Breast epithelium (tissue), 3 donors: ENCODE results near the gene ANTXR1.

ENCODE experiments used
- POLR2A ChIP-seq: fragments of 450-650 bp; IDR thresholded peaks from one replicate; pipeline ENCODE4 v1.6.1; 2016; ENCODE audit warnings: antibody characterized with exemption, mild to moderate bottlenecking, moderate library complexity
- TF ChIP-seq, protein P1 (sequence below), 3 donors: fragments of 450-650 bp; IDR thresholded peaks; one replicate each; pipeline ENCODE4 v1.5.1; 2016 to 2017; ENCODE audit warnings: antibody characterized with exemption in 3 of 3, mild to moderate bottlenecking in 3 of 3, moderate library complexity in 3 of 3

DNA sequence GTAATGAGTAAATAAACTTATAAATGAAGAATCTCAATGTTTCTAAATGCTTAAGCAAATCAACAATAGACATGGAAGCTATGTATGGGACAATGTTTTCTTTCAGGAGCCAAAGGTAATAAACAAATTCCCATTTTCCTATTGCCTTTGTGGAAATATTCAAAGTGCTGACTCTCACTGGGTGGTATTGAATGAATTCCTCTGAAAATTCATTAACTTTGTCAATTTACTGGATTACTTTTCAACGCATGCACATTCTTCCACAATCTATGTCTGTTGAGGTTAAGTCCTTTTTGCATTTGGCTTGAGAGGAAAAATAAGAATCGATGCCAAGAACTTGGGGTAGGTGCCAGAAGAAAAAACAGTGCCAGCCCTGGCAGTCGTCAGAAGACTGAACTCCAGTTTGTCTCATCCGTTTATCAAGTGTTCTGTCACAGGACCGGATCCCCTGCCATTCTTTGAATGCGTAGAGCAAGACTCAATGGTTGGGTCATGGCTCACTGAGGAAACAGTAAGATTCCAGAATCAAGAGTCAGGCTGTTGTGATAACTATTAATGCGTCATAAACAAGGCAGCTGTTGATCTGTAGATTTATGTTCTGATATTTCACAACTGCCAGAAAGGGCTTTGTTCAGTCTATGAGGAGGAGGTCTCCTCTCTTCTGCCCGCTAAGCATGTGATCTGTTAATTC is 240.8 kb downstream of the ANTXR1 start:
- no peak for TF ChIP-seq POLR2A
- TF ChIP-seq, protein P1, sequence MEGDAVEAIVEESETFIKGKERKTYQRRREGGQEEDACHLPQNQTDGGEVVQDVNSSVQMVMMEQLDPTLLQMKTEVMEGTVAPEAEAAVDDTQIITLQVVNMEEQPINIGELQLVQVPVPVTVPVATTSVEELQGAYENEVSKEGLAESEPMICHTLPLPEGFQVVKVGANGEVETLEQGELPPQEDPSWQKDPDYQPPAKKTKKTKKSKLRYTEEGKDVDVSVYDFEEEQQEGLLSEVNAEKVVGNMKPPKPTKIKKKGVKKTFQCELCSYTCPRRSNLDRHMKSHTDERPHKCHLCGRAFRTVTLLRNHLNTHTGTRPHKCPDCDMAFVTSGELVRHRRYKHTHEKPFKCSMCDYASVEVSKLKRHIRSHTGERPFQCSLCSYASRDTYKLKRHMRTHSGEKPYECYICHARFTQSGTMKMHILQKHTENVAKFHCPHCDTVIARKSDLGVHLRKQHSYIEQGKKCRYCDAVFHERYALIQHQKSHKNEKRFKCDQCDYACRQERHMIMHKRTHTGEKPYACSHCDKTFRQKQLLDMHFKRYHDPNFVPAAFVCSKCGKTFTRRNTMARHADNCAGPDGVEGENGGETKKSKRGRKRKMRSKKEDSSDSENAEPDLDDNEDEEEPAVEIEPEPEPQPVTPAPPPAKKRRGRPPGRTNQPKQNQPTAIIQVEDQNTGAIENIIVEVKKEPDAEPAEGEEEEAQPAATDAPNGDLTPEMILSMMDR (IDR thresholded peaks at IDR 0.05), result no peak
